Smooth muscle cell (in vitro differentiated cells): ENCODE data around the gene KSR2. TPM values are rescaled to one million over a fixed set of nuclear protein-coding genes. Genes with fewer than 3 reads are reported as not detected.

Experiments used
- DNase-seq: peaks from one replicate; lab custom pipeline; 2025; ENCODE audit not compliant: unreplicated experiment; lab: John Stamatoyannopoulos, UW
- H2AFZ ChIP-seq: fragments of 200-600 bp; sonication (generic); 2 replicates; pipeline ENCODE4 v1.6.0; 2016; ENCODE audit warnings: antibody characterized with exemption, low read depth, mild to moderate bottlenecking
- H3F3A ChIP-seq: fragments of 200-600 bp; sonication (generic); 2 replicates; pipeline ENCODE4 v1.6.0; 2017; ENCODE audit warnings: antibody characterized with exemption, low read depth
- H3K27ac ChIP-seq: fragments of 200-600 bp; sonication (generic); 2 replicates; pipeline ENCODE4 v1.5.1; 2016; ENCODE audit warnings: low read depth, mild to moderate bottlenecking
- H3K27me3 ChIP-seq: fragments of 200-600 bp; sonication (generic); 2 replicates; pipeline ENCODE4 v1.6.1; 2016; ENCODE audit warnings: low read depth, mild to moderate bottlenecking
- H3K36me3 ChIP-seq: fragments of 200-600 bp; sonication (generic); 2 replicates; pipeline ENCODE4 v1.5.1; 2016; ENCODE audit warnings: low read depth
- H3K4me1 ChIP-seq: fragments of 200-600 bp; sonication (generic); 2 replicates; pipeline ENCODE4 v1.5.1; 2016; ENCODE audit warnings: low read depth
- H3K4me2 ChIP-seq: fragments of 200-600 bp; sonication (generic); 2 replicates; pipeline ENCODE4 v1.6.0; 2016; ENCODE audit warnings: mild to moderate bottlenecking
- H3K4me3 ChIP-seq: fragments of 200-600 bp; sonication (generic); 2 replicates; pipeline ENCODE4 v1.5.1; 2016; ENCODE audit warnings: mild to moderate bottlenecking
- H3K79me2 ChIP-seq: fragments of 200-600 bp; sonication (generic); 2 replicates; pipeline ENCODE4 v1.6.0; 2016; ENCODE audit warnings: low read depth, mild to moderate bottlenecking
- H3K9ac ChIP-seq: fragments of 200-600 bp; sonication (generic); 2 replicates; pipeline ENCODE4 v1.6.0; 2016; ENCODE audit warnings: low read depth
- H3K9me3 ChIP-seq: fragments of 200-600 bp; sonication (generic); replicated peaks from 2 replicates; pipeline ENCODE4 v1.5.1; 2016; ENCODE audit warnings: low read depth
- H4K20me1 ChIP-seq: fragments of 200-600 bp; sonication (generic); 2 replicates; pipeline ENCODE4 v1.6.0; 2016; ENCODE audit warnings: low read depth
- CTCF ChIP-seq: fragments of 200-600 bp; sonication (generic); IDR thresholded peaks from 2 replicates; pipeline ENCODE4 v1.5.1; 2017; ENCODE audit warnings: borderline replicate concordance, mild to moderate bottlenecking, antibody characterized with exemption; ENCODE audit not compliant: insufficient read depth, poor library complexity, severe bottlenecking
- WGBS: methylation state at CpG from one replicate; pipeline ENCODE4 v1.1.7; 2016; ENCODE audit warnings: low lambda C conversion rate; 5-methylcytosine and 5-hydroxymethylcytosine counted together
- polyA plus RNA-seq: library from polyadenylated mRNA; unstranded; fragments of >200 nt; fragmentation: Nextera tagmentation; extraction: Ambion mirVana; gene quantifications from 2 replicates; pipeline ENCODE4 v1.2.1, GENCODE V29; 2016
- total RNA-seq: library from RNA; depleted of rRNA; stranded (reverse); fragments of >200 nt; gene quantifications from 2 replicates; pipeline ENCODE4 v1.2.3, GENCODE V29; 2014

The KSR2 gene
- total and polyA plus RNA-seq, 2 experiments from 2014 or later, result 0.04 TPM; not detected in 1

GRCh38 chr12:117689857-117690256, 278.9 kb downstream of the KSR2 start:
- Histone ChIP-seq H3K4me3 (no peak overlapping the region), H2AFZ (no peak overlapping the region), H3F3A (peaks cover 16% of the 10 kb centered on the region), H3K9me3 (no peaks in the 10 kb centered on the region), H3K4me1 (peaks cover 11% of the 10 kb centered on the region), H3K79me2 (no peaks in the 10 kb centered on the region), H4K20me1 (no peaks in the 10 kb centered on the region), H3K27me3 (no peaks in the 10 kb centered on the region), H3K36me3 (no peaks in the 10 kb centered on the region), H3K4me2 (no peak overlapping the region), H3K27ac (no peak overlapping the region), H3K9ac (no peak overlapping the region)
- DNase-seq, result no peak
- WGBS, result 95% methylated on average over 1 of the region's 1 CpG
- no peak for TF ChIP-seq CTCF

- Histone ChIP-seq H3K9ac (no peak overlapping the region), H2AFZ (no peak overlapping the region), H3K27me3 (no peaks in the 10 kb centered on the region), H3K4me2 (no peak overlapping the region), H3K4me1 (peaks cover 13% of the 10 kb centered on the region), H4K20me1 (no peaks in the 10 kb centered on the region), H3K79me2 (no peaks in the 10 kb centered on the region), H3K9me3 (no peaks in the 10 kb centered on the region), H3K4me3 (no peak overlapping the region), H3K27ac (no peak overlapping the region), H3F3A (peaks cover 16% of the 10 kb centered on the region), H3K36me3 (no peaks in the 10 kb centered on the region)
- TF ChIP-seq CTCF, result no peak
- WGBS, result 95% methylated on average over 5 of the region's 5 CpGs
- DNase-seq, result no peak
Observed at GRCh38 chr12:117688446-117688845, 280.3 kb downstream of the KSR2 start.

GRCh38 chr12:117686911-117687377, 281.8 kb downstream of the KSR2 start:
- Histone ChIP-seq H4K20me1 (no peaks in the 10 kb centered on the region), H3K79me2 (no peaks in the 10 kb centered on the region), H3K4me3 (no peak overlapping the region), H3K36me3 (no peaks in the 10 kb centered on the region), H3K9me3 (no peaks in the 10 kb centered on the region), H3K9ac (peak overlapping the region; percentile 16), H3F3A (peaks cover 16% of the 10 kb centered on the region), H3K27ac (peak overlapping the region; percentile 95), H3K4me2 (peak overlapping the region; percentile 60), H2AFZ (no peak overlapping the region), H3K4me1 (peaks cover 13% of the 10 kb centered on the region), H3K27me3 (no peaks in the 10 kb centered on the region)
- TF ChIP-seq CTCF, result no peak
- peak; percentile 27 for DNase-seq
- WGBS, result 16% methylated on average over 8 of the region's 8 CpGs

GRCh38 chr12:117686210-117686609, 282.6 kb downstream of the KSR2 start:
- Histone ChIP-seq H4K20me1 (no peaks in the 10 kb centered on the region), H3K36me3 (no peaks in the 10 kb centered on the region), H3F3A (peaks cover 16% of the 10 kb centered on the region), H2AFZ (no peak overlapping the region), H3K4me2 (peak overlapping the region; percentile 60), H3K9ac (peak overlapping the region; percentile 16), H3K9me3 (no peaks in the 10 kb centered on the region), H3K79me2 (no peaks in the 10 kb centered on the region), H3K4me1 (peaks cover 13% of the 10 kb centered on the region), H3K4me3 (no peak overlapping the region), H3K27ac (peak overlapping the region; percentile 95), H3K27me3 (no peaks in the 10 kb centered on the region)
- WGBS, result 93% methylated on average over 1 of the region's 1 CpG
- no peak for DNase-seq
- TF ChIP-seq CTCF, result no peak
